ENCODE results near the gene ULK4.

Gene ULK4

GRCh38 chr3:41346698-41347270 is 615.1 kb downstream of the ULK4 start:
- Histone ChIP-seq H3K9ac (ENCODE audit: low read depth, low read length) (no peak overlapping the region), H3K4me2 (ENCODE audit: insufficient read depth, low read length) (no peak overlapping the region), H3K79me2 (ENCODE audit: insufficient read depth, low read length) (no peaks in the 10 kb centered on the region), H4K20me1 (ENCODE audit: insufficient read depth, low read length) (no peaks in the 10 kb centered on the region), H3K4me1 (ENCODE audit: insufficient read depth, low read length) (no peaks in the 10 kb centered on the region), H3K27me3 (ENCODE audit: insufficient read depth, low read length, poor library complexity) (no peaks in the 10 kb centered on the region), H2AFZ (ENCODE audit: low read depth, low read length) (no peak overlapping the region), H3K36me3 (ENCODE audit: insufficient read depth, low read length) (no peaks in the 10 kb centered on the region), H3K27ac (ENCODE audit: low read length) (no peak overlapping the region), H3K9me3 (ENCODE audit: insufficient read depth, low read length, severe bottlenecking) (no peaks in the 10 kb centered on the region), H3K4me3 (ENCODE audit: low read depth in 1 of 2, low read length in 2 of 2) (no peak overlapping the region)
- no peak for TF ChIP-seq CTCF (IDR thresholded peaks at IDR 0.05; ENCODE audit: borderline replicate concordance, extremely low read depth, low read length, poor library complexity, severe bottlenecking)
- TF ChIP-seq EZH2 (IDR thresholded peaks at IDR 0.05; ENCODE audit: borderline replicate concordance, low read depth, low read length, severe bottlenecking): no peak
- DNase-seq (no peak), ATAC-seq (ENCODE audit: insufficient read depth, low read depth) (no peak)

DNA sequence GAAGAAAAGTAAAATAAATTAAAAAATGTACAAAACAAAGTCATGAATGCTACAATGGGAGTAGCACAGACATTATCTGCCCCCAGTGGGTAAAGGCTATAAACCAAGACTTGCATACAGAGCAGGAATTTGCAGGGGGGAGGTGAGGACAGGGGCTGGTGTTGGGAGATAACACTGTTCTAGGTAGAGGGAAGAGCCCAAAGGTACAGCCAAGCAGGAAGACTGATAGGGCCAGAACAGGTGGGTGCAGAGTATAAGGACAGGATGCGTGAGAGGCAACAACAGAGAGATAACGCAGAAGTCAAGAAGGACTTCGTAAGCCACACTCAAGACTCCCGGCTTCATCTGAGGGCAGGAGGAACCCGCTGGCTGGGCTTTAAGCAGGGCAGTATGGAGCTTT is 616.1 kb downstream of the ULK4 start:
- H3K4me3 ChIP-seq (ENCODE audit: low read depth in 1 of 2, low read length in 2 of 2): no peak overlapping the region
- DNase-seq (no peak), ATAC-seq (ENCODE audit: insufficient read depth, low read depth) (no peak)
- no peaks in the 10 kb centered on the region for H4K20me1 ChIP-seq (ENCODE audit: insufficient read depth, low read length)
- no peaks in the 10 kb centered on the region for H3K27me3 ChIP-seq (ENCODE audit: insufficient read depth, low read length, poor library complexity)
- no peak overlapping the region for H3K4me2 ChIP-seq (ENCODE audit: insufficient read depth, low read length)
- H3K36me3 ChIP-seq (ENCODE audit: insufficient read depth, low read length): no peaks in the 10 kb centered on the region
- TF ChIP-seq CTCF (IDR thresholded peaks at IDR 0.05; ENCODE audit: borderline replicate concordance, extremely low read depth, low read length, poor library complexity, severe bottlenecking): no peak
- no peaks in the 10 kb centered on the region for H3K4me1 ChIP-seq (ENCODE audit: insufficient read depth, low read length)
- no peak overlapping the region for H3K27ac ChIP-seq (ENCODE audit: low read length)
- H3K79me2 ChIP-seq (ENCODE audit: insufficient read depth, low read length): no peaks in the 10 kb centered on the region
- no peaks in the 10 kb centered on the region for H3K9me3 ChIP-seq (ENCODE audit: insufficient read depth, low read length, severe bottlenecking)
- H3K9ac ChIP-seq (ENCODE audit: low read depth, low read length): no peak overlapping the region
- H2AFZ ChIP-seq (ENCODE audit: low read depth, low read length): no peak overlapping the region

- H3K4me1 ChIP-seq (ENCODE audit: insufficient read depth, low read length): no peaks in the 10 kb centered on the region
- TF ChIP-seq EZH2 (IDR thresholded peaks at IDR 0.05; ENCODE audit: borderline replicate concordance, low read depth, low read length, severe bottlenecking) (no peak), CTCF (IDR thresholded peaks at IDR 0.05; ENCODE audit: borderline replicate concordance, extremely low read depth, low read length, poor library complexity, severe bottlenecking) (no peak)
- no peaks in the 10 kb centered on the region for H3K79me2 ChIP-seq (ENCODE audit: insufficient read depth, low read length)
- H3K27ac ChIP-seq (ENCODE audit: low read length): no peak overlapping the region
- no peak overlapping the region for H3K9ac ChIP-seq (ENCODE audit: low read depth, low read length)
- no peaks in the 10 kb centered on the region for H4K20me1 ChIP-seq (ENCODE audit: insufficient read depth, low read length)
- no peak overlapping the region for H2AFZ ChIP-seq (ENCODE audit: low read depth, low read length)
- no peaks in the 10 kb centered on the region for H3K36me3 ChIP-seq (ENCODE audit: insufficient read depth, low read length)
- H3K27me3 ChIP-seq (ENCODE audit: insufficient read depth, low read length, poor library complexity): no peaks in the 10 kb centered on the region
- no peak for ATAC-seq (ENCODE audit: insufficient read depth, low read depth)
- H3K4me3 ChIP-seq (ENCODE audit: low read depth in 1 of 2, low read length in 2 of 2): no peak overlapping the region
- no peak overlapping the region for H3K4me2 ChIP-seq (ENCODE audit: insufficient read depth, low read length)
- no peaks in the 10 kb centered on the region for H3K9me3 ChIP-seq (ENCODE audit: insufficient read depth, low read length, severe bottlenecking)
- no peak for DNase-seq
Observed at GRCh38 chr3:41339758-41340157, 622.1 kb downstream of the ULK4 start.

- Histone ChIP-seq H4K20me1 (ENCODE audit: insufficient read depth, low read length) (no peaks in the 10 kb centered on the region), H3K4me3 (ENCODE audit: low read depth in 1 of 2, low read length in 2 of 2) (no peak overlapping the region), H3K4me2 (ENCODE audit: insufficient read depth, low read length) (no peak overlapping the region), H2AFZ (ENCODE audit: low read depth, low read length) (no peak overlapping the region), H3K79me2 (ENCODE audit: insufficient read depth, low read length) (no peaks in the 10 kb centered on the region), H3K9ac (ENCODE audit: low read depth, low read length) (no peak overlapping the region), H3K36me3 (ENCODE audit: insufficient read depth, low read length) (no peaks in the 10 kb centered on the region), H3K9me3 (ENCODE audit: insufficient read depth, low read length, severe bottlenecking) (no peaks in the 10 kb centered on the region), H3K27ac (ENCODE audit: low read length) (no peak overlapping the region), H3K4me1 (ENCODE audit: insufficient read depth, low read length) (no peaks in the 10 kb centered on the region), H3K27me3 (ENCODE audit: insufficient read depth, low read length, poor library complexity) (no peaks in the 10 kb centered on the region)
- ATAC-seq (ENCODE audit: insufficient read depth, low read depth) (no peak), DNase-seq (no peak)
- TF ChIP-seq CTCF (IDR thresholded peaks at IDR 0.05; ENCODE audit: borderline replicate concordance, extremely low read depth, low read length, poor library complexity, severe bottlenecking) (no peak), EZH2 (IDR thresholded peaks at IDR 0.05; ENCODE audit: borderline replicate concordance, low read depth, low read length, severe bottlenecking) (no peak)
Observed at GRCh38 chr3:41338276-41338675, 623.6 kb downstream of the ULK4 start.

Measured in DND-41 (cell line).